Measurements from ENCODE around the gene CNTNAP2. TPM values are rescaled to one million over a fixed set of nuclear protein-coding genes. Genes with fewer than 3 reads are reported as not detected.

Gene CNTNAP2
- total and polyA plus RNA-seq, 9 of the 15 experiments (the other 6 are each of a cell fraction or from before 2014, with no cell fraction given), result 0.04 to 0.62 (median 0.09) TPM; not detected in 4

GRCh38 chr7:146876411-146876810, 759.8 kb downstream of the CNTNAP2 start:
- H3K27ac ChIP-seq (ENCODE audit: extremely low read depth, low read depth, low read length), result no peak overlapping the region
- H4K20me1 ChIP-seq (replicated peaks; ENCODE audit: control insufficient read depth, insufficient read depth, low read length), result no peaks in the 10 kb centered on the region
- DNase-seq (ENCODE audit: extremely low read depth in 1 of 4, low spot score in 3 of 4) (no peak), ATAC-seq (no peak), FAIRE-seq (no peak)
- ChIA-PET CTCF (ENCODE audit: low intra/inter-chr PET ratio) (no interaction called here), POLR2A (no interaction called here)
- no TSS peak for BruUV-seq (replicated peaks)
- no peaks in the 10 kb centered on the region for H3K36me3 ChIP-seq (ENCODE audit: control insufficient read depth, insufficient read depth, low read length)
- no peaks in the 10 kb centered on the region for H3K79me2 ChIP-seq (ENCODE audit: control insufficient read depth, insufficient read depth, low read length)
- no peaks in the 10 kb centered on the region for H3K4me1 ChIP-seq (replicated peaks in 1 of 2; ENCODE audit: control insufficient read depth in 2 of 2, insufficient read depth in 2 of 2, low read length in 2 of 2)
- no peaks in the 10 kb centered on the region for H3K27me3 ChIP-seq (ENCODE audit: control insufficient read depth in 2 of 2, insufficient read depth in 2 of 2, low read length in 2 of 2)
- intact Hi-C loops (cut with micrococcal nuclease), result no loop called here
- TF ChIP-seq ZNF277 (CRISPR knock-in tag; IDR thresholded peaks at IDR 0.05; ENCODE audit: borderline replicate concordance), result no peak
- no peak for TF ChIP-seq CBX8 (IDR thresholded peaks at IDR 0.05; ENCODE audit: borderline replicate concordance, extremely low read depth, low read depth, low read length, poor library complexity, severe bottlenecking)
- TF ChIP-seq ZSCAN32 (CRISPR knock-in tag; IDR thresholded peaks at IDR 0.05), result no peak
- no peak for TF ChIP-seq ZNF324 (CRISPR knock-in tag; IDR thresholded peaks at IDR 0.05)
- no peak for TF ChIP-seq ZNF586 (CRISPR knock-in tag; conservative IDR thresholded peaks at IDR 0.05)
- TF ChIP-seq SRSF1 (IDR thresholded peaks at IDR 0.05; ENCODE audit: low read depth, low read length), result no peak
- TF ChIP-seq, protein P1, sequence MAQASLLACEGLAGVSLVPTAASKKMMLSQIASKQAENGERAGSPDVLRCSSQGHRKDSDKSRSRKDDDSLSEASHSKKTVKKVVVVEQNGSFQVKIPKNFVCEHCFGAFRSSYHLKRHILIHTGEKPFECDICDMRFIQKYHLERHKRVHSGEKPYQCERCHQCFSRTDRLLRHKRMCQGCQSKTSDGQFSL (CRISPR knock-in tag; IDR thresholded peaks at IDR 0.05), result no peak
- TF ChIP-seq, protein P1 (tag; IDR thresholded peaks at IDR 0.05), result no peak
- TF ChIP-seq PML (IDR thresholded peaks at IDR 0.05; ENCODE audit: low read length), result no peak
- TF ChIP-seq ZBTB49 (CRISPR knock-in tag; IDR thresholded peaks at IDR 0.05; ENCODE audit: borderline replicate concordance), result no peak
- no peak for TF ChIP-seq BMI1 (IDR thresholded peaks at IDR 0.05; ENCODE audit: low read length)
- TF ChIP-seq, protein P2, sequence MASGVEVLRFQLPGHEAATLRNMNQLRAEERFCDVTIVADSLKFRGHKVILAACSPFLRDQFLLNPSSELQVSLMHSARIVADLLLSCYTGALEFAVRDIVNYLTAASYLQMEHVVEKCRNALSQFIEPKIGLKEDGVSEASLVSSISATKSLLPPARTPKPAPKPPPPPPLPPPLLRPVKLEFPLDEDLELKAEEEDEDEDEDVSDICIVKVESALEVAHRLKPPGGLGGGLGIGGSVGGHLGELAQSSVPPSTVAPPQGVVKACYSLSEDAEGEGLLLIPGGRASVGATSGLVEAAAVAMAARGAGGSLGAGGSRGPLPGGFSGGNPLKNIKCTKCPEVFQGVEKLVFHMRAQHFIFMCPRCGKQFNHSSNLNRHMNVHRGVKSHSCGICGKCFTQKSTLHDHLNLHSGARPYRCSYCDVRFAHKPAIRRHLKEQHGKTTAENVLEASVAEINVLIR (CRISPR knock-in tag; IDR thresholded peaks at IDR 0.05), result no peak
- no peak for TF ChIP-seq OTX1 (CRISPR knock-in tag; IDR thresholded peaks at IDR 0.05)
- TF ChIP-seq TEAD1 (CRISPR knock-in tag; IDR thresholded peaks at IDR 0.05), result no peak
- no peak overlapping the region for H3K4me3 ChIP-seq
- in situ Hi-C loops (cut with MboI), result no loop called here
- H3K9ac ChIP-seq (ENCODE audit: insufficient read depth in 1 of 2, low read depth in 2 of 2, low read length in 2 of 2), result no peak overlapping the region
- H2AFZ ChIP-seq (ENCODE audit: low read depth, low read length), result no peak overlapping the region
- H3K4me2 ChIP-seq (ENCODE audit: insufficient read depth, low read length), result no peak overlapping the region
- no peaks in the 10 kb centered on the region for H3K9me1 ChIP-seq (ENCODE audit: control insufficient read depth, insufficient read depth, low read length)
- 0% methylated on average over 3 of the region's 3 CpGs for WGBS (ENCODE audit: insufficient coverage, low coverage, missing lambda C conversion rate)
- no peaks in the 10 kb centered on the region for H3K9me3 ChIP-seq (replicated peaks; ENCODE audit: control insufficient read depth, insufficient read depth, low read depth, low read length)
